ENCODE measurements around the gene NPAS2.
A peak's percentile ranks its signal among the peaks of the same experiment; 100 is the strongest.

The NPAS2 gene

DNA sequence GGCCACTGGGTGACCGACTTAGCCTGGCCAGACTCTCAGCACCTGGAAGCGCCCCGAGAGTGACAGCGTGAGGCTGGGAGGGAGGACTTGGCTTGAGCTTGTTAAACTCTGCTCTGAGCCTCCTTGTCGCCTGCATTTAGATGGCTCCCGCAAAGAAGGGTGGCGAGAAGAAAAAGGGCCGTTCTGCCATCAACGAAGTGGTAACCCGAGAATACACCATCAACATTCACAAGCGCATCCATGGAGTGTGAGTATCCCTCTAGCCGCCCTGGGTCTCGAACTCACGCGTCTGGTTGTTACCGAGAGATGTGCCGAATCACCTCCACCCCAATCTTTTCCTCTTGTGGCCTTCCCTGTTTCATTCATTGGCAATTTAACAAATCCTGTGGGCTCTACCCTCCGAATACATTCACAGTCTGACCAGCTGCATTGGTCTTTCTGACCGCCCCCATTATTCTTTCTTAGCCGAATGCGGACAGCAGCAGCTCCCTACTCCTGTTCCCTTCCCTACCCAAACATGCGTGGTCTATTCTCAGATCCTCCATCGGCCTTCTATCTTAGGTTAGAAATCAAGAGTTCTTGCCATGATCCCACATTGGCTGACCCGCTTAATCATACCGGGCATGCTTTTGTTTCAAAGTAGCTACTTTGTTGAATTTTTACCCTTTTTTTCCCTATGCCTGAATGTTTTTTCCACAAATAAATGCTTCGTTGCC, 182.8 kb downstream of the NPAS2 start:
- DNase-seq (ENCODE audit: insufficient read length, low spot score) (peak; percentile 15), FAIRE-seq (no peak)

DNA sequence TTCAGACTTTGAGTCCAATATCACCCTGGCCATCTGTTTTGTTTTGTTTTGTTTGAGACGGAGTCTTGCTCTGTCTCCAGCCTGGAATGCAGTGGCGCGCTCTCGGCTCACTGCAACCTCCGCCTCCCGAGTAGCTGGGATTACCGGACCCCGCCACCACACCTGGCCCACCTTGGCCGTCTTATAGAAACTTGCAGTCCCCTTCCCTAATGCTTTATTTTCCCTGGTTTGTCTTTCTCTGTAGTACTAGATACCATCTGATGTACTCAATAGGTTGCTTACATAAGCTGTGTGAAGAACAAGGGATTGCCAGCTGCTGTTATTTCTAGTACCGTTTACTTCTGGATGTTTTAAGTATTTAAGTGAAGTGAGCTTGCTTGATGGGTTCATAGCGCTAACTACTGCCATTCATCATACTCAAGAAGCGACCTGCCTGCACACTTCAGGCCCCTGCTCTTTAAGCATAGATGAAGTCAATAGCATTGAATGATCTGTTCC, 183.4 kb downstream of the NPAS2 start:
- DNase-seq (ENCODE audit: insufficient read length, low spot score) (no peak), FAIRE-seq (no peak)

DNA sequence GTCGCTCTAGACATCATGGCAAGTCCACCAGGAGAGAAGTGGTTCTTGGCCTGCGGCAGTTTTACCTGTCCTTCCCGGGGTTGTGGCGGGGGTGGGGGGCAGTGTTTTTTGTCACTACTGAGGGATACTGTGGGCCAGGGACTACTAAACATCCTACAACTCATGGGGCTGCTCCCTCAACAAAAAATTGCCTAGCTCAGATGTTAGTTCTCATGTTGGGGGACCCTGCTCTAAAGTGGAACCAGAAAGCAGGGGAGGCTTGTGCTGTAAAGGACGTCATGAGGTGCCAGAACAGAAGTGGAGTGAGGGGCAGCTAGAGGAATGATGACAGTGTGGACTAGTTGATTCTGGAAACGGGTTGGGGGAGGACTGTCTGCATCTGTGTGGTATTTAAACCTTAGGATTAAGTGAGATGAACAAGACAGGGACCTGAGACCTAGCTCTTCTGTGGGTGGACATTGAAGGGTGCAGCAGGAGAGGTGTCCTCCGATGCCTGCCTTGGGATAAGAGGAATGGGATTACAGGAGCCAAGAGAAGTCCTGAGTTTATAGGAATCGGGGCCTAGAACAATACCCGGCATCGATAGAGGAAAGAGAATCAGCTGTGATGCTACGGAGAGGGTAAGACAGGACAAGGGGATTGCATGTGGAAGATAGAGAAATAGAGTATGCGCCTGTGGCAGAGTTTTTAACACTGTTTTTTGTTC, 184.8 kb downstream of the NPAS2 start:
- DNase-seq (ENCODE audit: insufficient read length, low spot score) = no peak
- no peak for FAIRE-seq

GRCh38 chr2:101006065-101006715, 186.3 kb downstream of the NPAS2 start:
- FAIRE-seq = no peak

DNA sequence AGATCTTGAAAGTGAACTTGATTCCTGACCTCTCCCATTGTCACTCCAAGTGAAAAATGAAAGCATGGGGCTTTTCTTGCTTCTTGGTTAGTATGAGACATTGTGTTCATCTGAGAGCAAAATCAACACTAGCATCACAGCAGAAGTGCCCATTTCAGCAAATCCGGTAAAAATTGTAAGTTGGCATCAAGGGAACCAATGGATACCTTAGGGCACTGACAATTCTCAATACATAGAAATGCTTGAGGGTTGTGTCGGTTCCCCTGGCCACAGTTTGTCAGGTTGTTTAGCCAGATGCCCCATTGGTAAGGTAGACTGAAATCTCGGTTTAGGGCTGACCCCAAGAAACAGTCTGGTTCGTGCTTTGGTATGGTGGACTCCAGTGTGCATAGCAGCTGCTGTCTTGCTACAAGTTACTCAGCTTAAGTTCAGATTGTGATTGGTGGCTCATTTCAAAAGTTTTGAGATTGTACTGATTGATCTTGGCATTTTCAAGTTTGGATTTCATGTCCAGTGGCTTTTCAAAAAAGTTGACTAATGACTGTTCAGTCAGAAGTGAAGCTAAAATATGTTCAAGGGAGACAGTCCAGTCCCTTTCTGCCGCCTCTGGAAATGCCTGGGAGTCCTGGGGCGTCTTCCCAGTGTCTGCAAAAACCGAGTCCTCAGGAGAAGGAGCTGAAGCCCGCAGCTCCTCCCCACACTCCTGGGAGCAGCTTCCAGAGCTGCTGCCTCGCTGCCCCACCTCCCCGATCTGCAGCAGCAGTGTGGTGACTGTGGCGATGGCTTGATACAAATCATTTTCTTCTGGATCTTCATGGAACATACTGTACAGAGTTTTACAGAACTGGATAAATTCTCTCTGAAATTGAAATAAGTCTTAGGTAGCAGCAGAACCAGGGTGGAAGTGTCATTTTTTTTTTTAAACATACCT, 187.7 kb downstream of the NPAS2 start:
- DNase-seq (ENCODE audit: insufficient read length, low spot score) (no peak), FAIRE-seq (no peak)

More at GRCh38 chr2:101006065-101006715, 186.3 kb downstream of the NPAS2 start:
- no peak for DNase-seq (ENCODE audit: insufficient read length, low spot score)

DNA sequence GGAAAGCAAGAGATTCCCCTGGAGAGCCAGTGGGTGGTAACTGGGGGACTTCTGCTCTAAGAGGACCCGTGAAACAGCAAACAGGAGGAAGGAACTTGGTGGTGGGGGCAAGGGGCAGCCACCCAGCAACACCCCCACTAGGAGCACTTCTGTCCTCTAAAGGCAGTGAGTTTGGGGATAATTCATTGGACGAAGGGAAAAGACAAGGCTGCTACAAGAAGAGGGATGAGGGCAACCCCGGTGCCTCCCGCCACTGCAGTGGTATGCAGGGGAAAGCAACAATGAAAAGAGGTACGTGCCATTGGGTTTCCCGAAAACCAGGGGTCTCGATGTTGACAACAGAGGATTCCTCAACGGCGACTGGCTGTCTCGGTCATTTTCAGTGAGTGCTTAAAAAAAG, 191.2 kb downstream of the NPAS2 start:
- no peak for FAIRE-seq

DNA sequence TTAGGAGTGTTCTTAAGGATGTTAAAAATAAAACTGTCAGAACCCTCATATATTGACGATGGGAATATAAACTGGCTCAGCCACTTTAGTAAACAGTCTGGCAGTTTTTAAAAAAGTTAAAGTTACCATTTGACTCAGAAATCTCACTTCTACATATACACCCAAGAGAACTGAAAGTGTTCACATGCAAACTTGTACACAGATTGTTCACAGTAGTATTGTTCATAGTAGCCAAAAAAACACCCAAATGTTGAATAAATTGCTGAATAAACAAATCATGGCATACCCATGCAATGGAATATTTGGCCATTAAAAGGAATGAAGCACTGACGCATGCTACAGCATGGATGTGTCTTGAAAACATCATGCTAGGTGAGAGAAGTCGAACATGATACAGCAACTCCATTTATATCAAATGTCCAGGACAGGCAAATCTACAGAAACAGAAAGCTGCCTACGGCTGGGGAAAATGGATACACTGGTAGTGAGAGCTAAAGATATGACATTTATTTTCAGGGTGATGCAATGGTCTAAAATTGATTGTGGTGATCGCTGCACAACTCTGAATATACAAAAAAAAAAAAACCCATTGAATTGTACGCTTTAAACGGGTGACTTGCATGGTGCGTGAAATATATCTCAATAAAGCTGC, 192.2 kb downstream of the NPAS2 start:
- DNase-seq (ENCODE audit: insufficient read length, low spot score) (no peak), FAIRE-seq (no peak)

More for the DNA sequence above, 191.2 kb downstream of the NPAS2 start:
- DNase-seq (ENCODE audit: insufficient read length, low spot score) = no peak

DNA sequence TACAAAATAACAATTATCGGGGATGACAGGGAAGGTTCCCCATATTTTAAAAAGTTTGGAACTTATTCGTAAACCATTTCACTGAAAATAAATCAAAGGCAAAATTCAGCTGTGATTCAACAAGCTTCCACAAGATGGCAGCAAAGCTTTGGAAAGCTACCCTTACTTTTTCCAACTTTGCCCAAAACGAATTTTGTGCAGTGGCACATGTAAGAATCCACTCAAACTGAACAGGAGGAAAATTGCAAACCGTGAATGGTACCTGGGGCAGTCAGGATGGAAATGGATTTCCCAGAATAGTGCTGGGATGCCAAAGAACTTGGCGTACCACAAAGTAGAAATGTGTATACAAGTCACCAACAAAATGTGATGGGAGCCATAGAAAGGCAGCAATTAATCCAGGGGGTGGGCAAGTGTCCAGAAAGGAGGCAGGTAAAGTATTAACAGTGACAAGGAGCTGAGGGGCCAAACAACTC, 192.8 kb downstream of the NPAS2 start:
- FAIRE-seq = no peak
- DNase-seq (ENCODE audit: insufficient read length, low spot score) = peak; percentile 29

DNA sequence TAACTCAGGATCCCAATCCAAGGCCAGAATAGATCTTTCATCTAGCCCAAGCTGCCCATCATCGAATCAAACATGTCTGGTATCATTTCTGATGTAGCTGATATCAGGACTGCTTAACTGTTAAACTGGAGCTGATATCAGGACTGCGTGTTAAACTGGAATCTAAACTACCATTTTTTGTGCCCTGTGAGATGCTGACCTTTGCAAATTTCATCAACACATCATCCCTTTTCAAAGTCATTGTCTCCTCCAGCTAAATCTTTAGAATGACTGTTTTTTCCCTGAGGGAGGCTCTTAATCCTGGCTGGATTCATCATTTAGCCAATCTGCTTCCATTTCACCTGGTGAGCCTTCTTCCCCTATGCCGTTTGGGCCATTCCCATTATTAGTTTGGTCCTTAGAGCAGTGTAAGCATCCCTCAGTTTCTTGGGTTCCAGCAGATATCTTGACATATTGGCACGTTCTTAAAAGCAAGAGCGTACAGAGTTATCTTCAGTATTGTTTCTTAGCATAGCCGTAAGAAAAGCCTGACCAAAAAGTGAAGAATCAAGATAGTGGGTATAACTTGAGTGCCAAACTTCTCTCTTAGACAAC, 194.4 kb downstream of the NPAS2 start:
- FAIRE-seq (no peak), DNase-seq (ENCODE audit: insufficient read length, low spot score) (no peak)

DNA sequence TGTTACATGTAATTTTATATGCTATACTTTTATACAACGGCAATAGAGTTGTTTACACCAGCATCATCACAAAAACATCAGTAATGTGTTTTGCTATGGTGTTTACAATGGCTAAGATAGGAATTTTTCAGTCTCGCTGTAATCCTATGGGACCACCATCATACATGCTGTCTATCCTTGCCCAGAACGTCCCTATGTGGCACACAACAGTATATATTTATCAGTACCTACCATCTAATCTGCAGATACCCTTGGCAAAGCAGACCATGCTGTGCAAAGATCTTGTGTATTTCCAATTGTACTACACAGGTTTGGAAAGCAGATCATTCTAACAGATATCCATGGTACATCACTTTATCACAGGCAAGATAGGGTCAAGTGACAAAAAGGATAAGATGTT, 197.4 kb downstream of the NPAS2 start:
- DNase-seq (ENCODE audit: insufficient read length, low spot score) (no peak), FAIRE-seq (no peak)

GRCh38 chr2:101018934-101019333, 199.0 kb downstream of the NPAS2 start:
- DNase-seq (ENCODE audit: insufficient read length, low spot score) (no peak), FAIRE-seq (no peak)

DNA sequence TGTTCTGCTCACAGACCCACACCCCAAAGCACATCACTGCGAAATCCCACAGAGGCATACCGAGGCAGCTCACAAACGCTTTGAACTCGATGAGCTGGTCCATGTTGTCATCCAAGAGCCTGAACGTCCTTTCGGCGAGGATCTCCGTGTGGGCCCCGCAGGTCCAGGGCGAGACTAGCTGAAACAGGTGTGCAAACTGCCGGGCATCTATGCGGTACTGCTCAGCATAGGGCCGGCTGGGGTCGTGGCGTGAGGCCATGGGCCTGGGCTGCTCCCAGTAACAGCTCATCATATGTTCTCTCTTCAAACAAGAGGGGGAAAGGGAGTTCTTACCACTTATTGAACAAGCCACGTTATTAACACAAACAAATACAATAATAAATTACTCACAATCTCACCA, 202.3 kb downstream of the NPAS2 start:
- DNase-seq (ENCODE audit: insufficient read length, low spot score) = no peak
- FAIRE-seq = no peak

DNA sequence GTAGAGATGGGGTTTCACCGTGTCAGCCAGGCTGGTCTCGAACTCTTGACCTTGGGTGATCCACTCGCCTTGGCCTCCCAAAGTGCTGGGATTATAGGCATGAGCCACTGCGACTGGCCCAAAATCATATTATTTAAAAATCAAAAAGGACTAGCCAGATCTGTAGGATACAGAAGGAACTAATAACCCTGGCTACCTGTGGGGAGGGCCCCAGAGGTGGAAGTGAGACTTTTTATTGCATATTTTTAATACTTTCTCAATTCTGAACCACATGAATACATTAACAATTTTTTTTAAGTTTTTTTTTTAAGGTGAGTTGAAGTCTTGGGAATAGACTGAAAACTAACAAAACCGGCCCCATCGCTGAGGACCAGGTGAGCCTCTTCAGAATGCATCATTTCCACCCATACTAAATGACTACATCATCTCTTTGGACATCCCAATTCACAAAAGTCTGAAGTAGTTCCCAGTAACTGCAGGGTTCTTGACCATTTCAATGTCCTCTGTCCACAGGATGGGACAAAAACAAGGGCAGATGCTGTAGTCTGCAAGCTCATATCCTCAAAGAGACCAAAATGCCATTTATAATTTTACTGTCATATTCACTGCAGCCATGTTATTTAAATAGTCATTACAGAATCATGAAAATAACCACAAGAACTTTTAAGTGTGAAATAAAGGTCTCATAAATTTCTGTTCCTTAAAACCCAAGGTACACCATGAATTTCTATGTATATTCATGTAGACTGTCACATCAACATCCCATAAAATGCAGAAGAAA, 203.6 kb downstream of the NPAS2 start:
- no peak for FAIRE-seq

GRCh38 chr2:101025561-101025960, 205.6 kb downstream of the NPAS2 start:
- DNase-seq (ENCODE audit: insufficient read length, low spot score) = no peak
- no peak for FAIRE-seq

More for the DNA sequence above, 203.6 kb downstream of the NPAS2 start:
- no peak for DNase-seq (ENCODE audit: insufficient read length, low spot score)

DNA sequence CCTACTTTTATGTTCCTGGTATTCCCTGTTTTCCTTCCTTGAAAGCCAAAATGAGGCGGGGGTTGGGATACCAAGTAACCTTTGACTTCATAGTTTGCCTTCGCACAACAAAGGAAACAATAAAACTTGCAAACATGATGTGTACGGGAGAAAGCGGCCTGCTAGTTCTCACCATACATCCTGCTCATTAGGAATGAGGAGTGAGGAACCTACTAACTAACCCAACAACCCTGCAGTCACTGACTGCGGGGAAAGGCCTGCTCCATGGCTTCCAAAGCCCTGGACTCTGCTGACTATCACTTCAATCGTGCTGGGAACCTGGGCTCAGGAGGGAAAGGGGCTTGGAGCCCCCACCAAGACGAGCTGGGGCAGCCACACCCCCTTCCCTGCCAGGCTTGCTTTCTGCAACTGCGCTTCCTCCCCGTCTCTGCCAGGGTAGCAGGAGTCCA, 206.3 kb downstream of the NPAS2 start:
- FAIRE-seq = no peak

GRCh38 chr2:101026923-101027469, 207.1 kb downstream of the NPAS2 start:
- FAIRE-seq (no peak), DNase-seq (ENCODE audit: insufficient read length, low spot score) (no peak)

More for the DNA sequence above, 206.3 kb downstream of the NPAS2 start:
- DNase-seq (ENCODE audit: insufficient read length, low spot score) = no peak

DNA sequence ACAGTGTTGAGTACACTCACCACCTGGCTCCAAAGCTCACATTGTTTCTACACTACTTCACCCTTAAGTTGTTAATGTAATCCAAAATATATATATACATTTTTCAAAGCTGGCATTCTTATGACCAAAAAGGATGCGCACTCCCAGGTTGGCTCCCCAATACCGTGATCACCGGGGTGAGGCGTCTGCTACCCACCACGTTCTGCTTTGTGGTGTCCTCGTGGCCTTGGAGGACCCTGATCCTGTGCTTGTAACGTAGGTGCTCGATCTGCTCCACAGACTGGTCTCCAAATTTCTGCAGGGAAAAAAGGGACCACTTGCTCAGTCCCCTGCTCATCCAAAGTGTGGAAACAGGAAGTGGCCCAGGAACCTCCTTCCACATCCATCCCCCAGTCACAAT, 207.9 kb downstream of the NPAS2 start:
- FAIRE-seq = no peak
- no peak for DNase-seq (ENCODE audit: insufficient read length, low spot score)

- FAIRE-seq (no peak), DNase-seq (ENCODE audit: insufficient read length, low spot score) (no peak)
Measured at GRCh38 chr2:101030866-101031554, 211.1 kb downstream of the NPAS2 start.

Data from HTR-8/SVneo (cell line).